ENCODE data around the gene ANKRD18A. TPM values are rescaled to one million over a fixed set of nuclear protein-coding genes. Genes with fewer than 3 reads are reported as not detected.

ANKRD18A gene
- total RNA-seq, result not detected in 2 replicates

DNA sequence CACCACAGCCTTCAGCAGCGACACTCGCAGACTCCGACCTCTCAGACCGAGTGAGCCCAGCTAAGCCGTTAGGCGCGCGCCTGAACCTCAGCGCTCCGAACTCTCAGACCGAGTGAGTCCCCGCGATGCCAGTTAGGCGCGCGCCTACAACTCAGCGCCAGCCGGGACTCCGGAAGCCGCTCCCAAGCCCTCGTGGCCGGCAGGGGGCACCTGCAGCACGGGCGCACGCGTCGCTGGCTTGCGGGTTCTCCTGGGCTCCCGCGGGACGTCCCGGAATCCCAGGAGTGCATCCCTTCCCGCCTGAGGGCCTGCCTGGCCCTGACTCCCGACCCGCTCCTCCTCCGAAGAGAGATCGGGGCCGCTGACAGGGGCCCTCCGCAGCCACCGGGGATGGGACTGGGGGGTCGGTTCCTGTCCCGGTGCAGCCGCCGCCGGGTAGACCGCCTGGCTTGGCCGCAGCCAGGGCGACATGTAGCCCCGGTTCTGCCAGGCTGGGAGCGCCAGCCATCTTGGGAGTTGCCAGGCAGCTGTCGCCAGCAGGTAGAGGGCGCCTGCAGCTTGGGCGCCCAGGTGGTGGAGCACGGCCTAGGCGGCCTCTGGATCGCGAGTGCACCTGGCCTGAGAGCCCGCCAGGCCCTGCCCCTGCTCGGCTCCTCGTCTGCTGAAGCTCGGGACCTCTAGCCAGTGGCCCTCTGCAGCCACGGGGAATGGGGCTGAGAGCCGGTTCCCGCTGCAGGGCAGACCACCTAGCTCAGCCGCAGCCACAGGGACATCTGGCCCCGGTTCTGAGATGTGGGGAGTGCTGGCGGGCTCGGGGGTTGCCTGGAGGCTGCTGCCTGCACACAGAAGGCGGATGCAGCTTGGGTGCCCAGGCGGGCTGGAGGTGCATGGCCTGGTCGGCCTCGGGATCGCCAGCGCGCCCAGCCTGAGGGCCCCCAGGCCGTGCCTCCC, at the start of gene ANKRD18A:
Gene ANKRD18A (minus strand): TSS at position 114 of the 951 bp plus-strand sequence. CDS start 311 bp downstream, outside the sequence.

Other genes starting within 250 kb of the ANKRD18A start
- gene ALDH1B1, start 227.9 kb downstream of the ANKRD18A start, total RNA-seq, result 26.6 and 27.1 TPM in 2 replicates
- gene IGFBPL1, start 196.1 kb downstream of the ANKRD18A start, total RNA-seq, result not detected in 2 replicates
- gene FAM240B, start 99.5 kb upstream of the ANKRD18A start, total RNA-seq, result not detected in 2 replicates

Data from mammary microvascular endothelial cell (primary cell).